Thoracic aorta (tissue), 2 donors: ENCODE data around the gene MORC4. TPM values are rescaled to one million over a fixed set of nuclear protein-coding genes. Genes with fewer than 3 reads are reported as not detected.

Source experiments
- ATAC-seq: fragments of 150-250 bp; one replicate; pipeline ENCODE4 v1.8.0; 2017; ENCODE audit warnings: low read depth; ENCODE audit not compliant: insufficient number of reproducible peaks, low FRiP score
- DNase-seq: peaks from one replicate; pipeline ENCODE4 v3.0.0-alpha.2; 2020; ENCODE audit warnings: low spot score
- H3K27ac ChIP-seq, 2 donors: fragments of 200-600 bp; sonication (generic); 1 replicate in 1 of 2; 2 replicates in 1 of 2; pipeline ENCODE4 v1.5.1; 2016; ENCODE audit warnings: mild to moderate bottlenecking in 2 of 2, moderate library complexity in 2 of 2
- H3K27me3 ChIP-seq: fragments of 200-600 bp; sonication (generic); replicated peaks from 2 replicates; pipeline ENCODE4 v1.6.0; 2016; ENCODE audit warnings: mild to moderate bottlenecking; ENCODE audit not compliant: insufficient read depth
- H3K36me3 ChIP-seq: fragments of 200-600 bp; sonication (generic); one replicate; pipeline ENCODE4 v1.5.1; 2016
- H3K4me1 ChIP-seq, 2 donors: fragments of 200-600 bp; sonication (generic); 1 replicate in 1 of 2; 2 replicates in 1 of 2; pipeline versions ENCODE4 v1.5.1 to v1.6.0; 2016; ENCODE audit warnings: low read depth in 2 of 2, mild to moderate bottlenecking in 1 of 2; ENCODE audit not compliant: control insufficient read depth in 1 of 2
- H3K4me3 ChIP-seq: fragments of 200-600 bp; sonication (generic); 2 replicates; pipeline ENCODE4 v1.5.1; 2016; ENCODE audit warnings: mild to moderate bottlenecking
- H3K9me3 ChIP-seq: fragments of 200-600 bp; sonication (generic); 2 replicates; pipeline ENCODE4 v1.5.1; 2016
- CTCF ChIP-seq: fragments of 200-600 bp; sonication (generic); IDR thresholded peaks from one replicate; pipeline ENCODE4 v1.5.1; 2019; ENCODE audit warnings: antibody characterized with exemption
- total RNA-seq, 2 donors: library from RNA; depleted of rRNA; stranded (reverse); fragments of >200 nt; gene quantifications; one replicate each; pipeline versions ENCODE4 v1.1.0 to v1.2.3, GENCODE V29; 2016

Gene MORC4
- total RNA-seq, 2 donors from 2014 or later = 10.4 to 28.4 TPM

GRCh38 chrX:106905064-106905708, 94.8 kb downstream of the MORC4 start:
- no peak for TF ChIP-seq CTCF
- no peak overlapping the region for H3K27ac ChIP-seq
- DNase-seq = no peak
- no peaks in the 10 kb centered on the region for H3K9me3 ChIP-seq
- no peaks in the 10 kb centered on the region for H3K27me3 ChIP-seq
- H3K4me3 ChIP-seq = no peak overlapping the region
- no peak for ATAC-seq
- no peaks in the 10 kb centered on the region for H3K36me3 ChIP-seq
- H3K4me1 ChIP-seq = no peaks in the 10 kb centered on the region

- H3K4me3 ChIP-seq = no peak overlapping the region
- H3K27ac ChIP-seq = no peak overlapping the region
- no peaks in the 10 kb centered on the region for H3K4me1 ChIP-seq
- TF ChIP-seq CTCF = no peak
- ATAC-seq (no peak), DNase-seq (no peak)
- H3K36me3 ChIP-seq = no peaks in the 10 kb centered on the region
- no peaks in the 10 kb centered on the region for H3K27me3 ChIP-seq
- no peaks in the 10 kb centered on the region for H3K9me3 ChIP-seq
Observed at GRCh38 chrX:106903856-106904528, 96.0 kb downstream of the MORC4 start.

GRCh38 chrX:106903291-106903824, 96.7 kb downstream of the MORC4 start, which contains the start of gene RIPPLY1:
RIPPLY1 (minus strand) TSS chrX:106903341; CDS start chrX:106903287, 54 bp downstream.
- no peak for TF ChIP-seq CTCF
- Histone ChIP-seq H3K9me3 (no peaks in the 10 kb centered on the region), H3K27me3 (no peaks in the 10 kb centered on the region), H3K4me1 (no peaks in the 10 kb centered on the region), H3K4me3 (no peak within 1 kb of the TSS), H3K36me3 (no peaks in the 10 kb centered on the region), H3K27ac (no peak within 1 kb of the TSS)
- no peak for ATAC-seq
- no peak for DNase-seq

- ATAC-seq (no peak), DNase-seq (no peak)
- TF ChIP-seq CTCF = no peak
- H3K4me3 ChIP-seq = no peak overlapping the region
- H3K36me3 ChIP-seq = no peaks in the 10 kb centered on the region
- no peaks in the 10 kb centered on the region for H3K4me1 ChIP-seq
- H3K27me3 ChIP-seq = no peaks in the 10 kb centered on the region
- H3K27ac ChIP-seq = no peak overlapping the region
- no peaks in the 10 kb centered on the region for H3K9me3 ChIP-seq
Observed at GRCh38 chrX:106902684-106903083, 97.3 kb downstream of the MORC4 start.

- Histone ChIP-seq H3K4me1 (no peaks in the 10 kb centered on the region), H3K36me3 (no peaks in the 10 kb centered on the region), H3K4me3 (no peak overlapping the region), H3K9me3 (no peaks in the 10 kb centered on the region), H3K27me3 (no peaks in the 10 kb centered on the region), H3K27ac (no peak overlapping the region)
- ATAC-seq (no peak), DNase-seq (no peak)
- TF ChIP-seq CTCF = no peak
Observed at GRCh38 chrX:106901781-106902219, 98.2 kb downstream of the MORC4 start.
